Activated T-cell treated with anti-CD3 and anti-CD28 coated beads, Interleukin-2, amount 50 U/mL, for 4 hours (primary cell): ENCODE data around the gene ISG15. TPM values are rescaled to one million over a fixed set of nuclear protein-coding genes. Genes with fewer than 3 reads are reported as not detected.
"Not testable (repeated sequence)": the region's sequence is repeated elsewhere in the genome, so short reads cannot be mapped to it uniquely, and the experiment has no call there.

Experiments used
- ATAC-seq, 2 donors: fragments of 200-7000 bp; cut with Tn5 transposase; one replicate each; pipeline ENCODE4 v1.10.0; 2021
- DNase-seq: peaks from one replicate; pipeline ENCODE4 v3.0.0-alpha.2; 2020
- H3K27me3 Mint-ChIP-seq: one replicate; pipeline ENCODE4 v1.8.0; 2021; ENCODE audit warnings: low read depth, mixed read lengths
- H3K36me3 Mint-ChIP-seq: one replicate; pipeline ENCODE4 v1.8.0; 2022; ENCODE audit warnings: mixed read lengths; ENCODE audit not compliant: insufficient read depth
- H3K4me1 Mint-ChIP-seq: one replicate; pipeline ENCODE4 v1.8.0; 2021; ENCODE audit warnings: low read depth, mixed read lengths
- H3K4me3 Mint-ChIP-seq: one replicate; pipeline ENCODE4 v1.8.0; 2021; ENCODE audit warnings: mild to moderate bottlenecking, moderate library complexity, mixed read lengths
- H3K9me3 Mint-ChIP-seq: one replicate; pipeline ENCODE4 v1.8.0; 2021; ENCODE audit warnings: mixed read lengths
- total RNA-seq, 3 donors: library from RNA; stranded (reverse); gene quantifications; one replicate each; pipeline ENCODE4 v1.2.1, GENCODE V29; 2021

Gene ISG15
- total RNA-seq, 3 donors from 2014 or later = 22.3 to 23.7 (median 22.9) TPM

- H3K4me1 Mint-ChIP-seq = peaks cover 2% of the 10 kb centered on the region
- H3K4me3 Mint-ChIP-seq = no peak overlapping the region
- ATAC-seq (no peak), DNase-seq (peak; percentile 3)
- no peaks in the 10 kb centered on the region for H3K36me3 Mint-ChIP-seq
- no peaks in the 10 kb centered on the region for H3K9me3 Mint-ChIP-seq
- peaks cover 31% of the 10 kb centered on the region for H3K27me3 Mint-ChIP-seq
Observed at GRCh38 chr1:981491-981954, 31.8 kb upstream of the ISG15 start.

DNA sequence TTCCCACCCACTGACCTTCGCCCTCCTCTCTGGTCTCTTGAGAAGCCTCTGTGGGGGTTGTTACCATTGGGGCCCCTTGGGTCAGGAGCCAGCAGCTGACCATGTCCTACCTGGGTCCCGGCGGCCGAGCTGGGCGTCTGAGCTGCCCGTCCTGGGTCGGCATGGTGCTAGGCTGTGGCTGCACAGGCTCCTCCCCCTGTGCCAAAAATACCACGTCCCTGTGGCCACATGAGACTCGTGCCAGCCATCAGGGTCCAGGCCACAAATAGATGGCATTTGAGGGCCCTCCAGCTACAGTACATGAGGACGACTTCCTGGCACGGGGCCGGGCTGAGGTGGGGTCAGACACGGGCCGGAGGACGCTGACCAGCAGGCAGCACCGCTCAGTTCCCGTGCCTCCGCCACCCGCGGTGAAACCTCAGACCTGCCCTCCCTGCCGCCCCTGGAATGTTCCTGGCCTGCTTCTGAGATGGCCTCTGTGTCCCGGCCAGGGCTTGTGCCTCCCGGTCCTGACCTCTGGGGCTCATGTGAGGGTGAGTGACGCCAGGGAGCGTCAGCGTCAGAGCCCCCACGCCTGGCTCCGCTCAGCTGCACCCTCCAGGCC, 31.2 kb upstream of the ISG15 start, which contains the start of gene PERM1:
TSS of gene PERM1 (minus strand) at position 139 of the 604 bp plus-strand sequence. CDS start 1,064 bp downstream, outside the sequence.
- no peaks in the 10 kb centered on the region for H3K36me3 Mint-ChIP-seq
- H3K9me3 Mint-ChIP-seq = no peaks in the 10 kb centered on the region
- ATAC-seq (no peak), DNase-seq (peak; percentile 4)
- H3K4me1 Mint-ChIP-seq = peaks cover 2% of the 10 kb centered on the region
- no peak within 1 kb of the TSS for H3K4me3 Mint-ChIP-seq
- peaks cover 31% of the 10 kb centered on the region for H3K27me3 Mint-ChIP-seq

GRCh38 chr1:982765-983436, 30.4 kb upstream of the ISG15 start:
- DNase-seq = no peak
- H3K4me1 Mint-ChIP-seq = peaks cover 2% of the 10 kb centered on the region
- H3K27me3 Mint-ChIP-seq = peaks cover 35% of the 10 kb centered on the region
- no peak overlapping the region for H3K4me3 Mint-ChIP-seq
- no peaks in the 10 kb centered on the region for H3K9me3 Mint-ChIP-seq
- no peaks in the 10 kb centered on the region for H3K36me3 Mint-ChIP-seq
- no peak for ATAC-seq

- Mint-ChIP-seq H3K9me3 (no peaks in the 10 kb centered on the region), H3K27me3 (peaks cover 36% of the 10 kb centered on the region), H3K4me3 (no peak overlapping the region), H3K4me1 (no peaks in the 10 kb centered on the region), H3K36me3 (no peaks in the 10 kb centered on the region)
- ATAC-seq (peak; percentile 72 to 82), DNase-seq (peak; percentile 65)
Observed at GRCh38 chr1:983798-984475, 29.4 kb upstream of the ISG15 start.

GRCh38 chr1:984476-984814, 28.9 kb upstream of the ISG15 start:
- Mint-ChIP-seq H3K4me3 (no peak overlapping the region), H3K27me3 (peaks cover 41% of the 10 kb centered on the region), H3K9me3 (no peaks in the 10 kb centered on the region), H3K36me3 (no peaks in the 10 kb centered on the region), H3K4me1 (no peaks in the 10 kb centered on the region)
- no peak for DNase-seq
- no peak for ATAC-seq

GRCh38 chr1:985126-985525, 28.2 kb upstream of the ISG15 start:
- H3K4me3 Mint-ChIP-seq = no peak overlapping the region
- no peaks in the 10 kb centered on the region for H3K9me3 Mint-ChIP-seq
- peaks cover 46% of the 10 kb centered on the region for H3K27me3 Mint-ChIP-seq
- H3K4me1 Mint-ChIP-seq = no peaks in the 10 kb centered on the region
- DNase-seq (no peak), ATAC-seq (no peak)
- no peaks in the 10 kb centered on the region for H3K36me3 Mint-ChIP-seq

- not testable (repeated sequence) for H3K4me3 Mint-ChIP-seq, H3K36me3 Mint-ChIP-seq, H3K9me3 Mint-ChIP-seq, H3K4me1 Mint-ChIP-seq, ATAC-seq, DNase-seq
- H3K27me3 Mint-ChIP-seq = peaks cover 43% of the 10 kb centered on the region
Observed at GRCh38 chr1:988061-988460, 25.2 kb upstream of the ISG15 start.

DNA sequence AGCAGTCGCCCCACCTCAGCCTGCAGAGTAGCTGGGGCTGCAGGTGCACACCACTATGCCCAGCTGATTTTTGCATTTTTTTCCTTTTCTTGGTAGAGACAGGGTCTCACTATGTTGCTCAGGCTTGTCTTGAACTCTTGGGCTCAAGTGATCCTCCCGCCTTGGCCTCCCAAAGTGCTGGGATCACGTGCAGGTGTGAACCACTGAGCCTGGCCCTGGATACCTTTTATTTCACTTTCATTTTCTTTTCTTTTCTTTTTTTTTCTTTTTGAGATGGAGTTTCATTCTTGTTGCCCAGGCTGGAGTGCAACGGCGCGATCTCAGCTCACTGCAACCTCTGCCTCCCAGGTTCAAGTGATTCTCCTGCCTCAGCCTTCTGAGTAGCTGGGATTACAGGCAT, 22.0 kb upstream of the ISG15 start:
- not testable (repeated sequence) for DNase-seq, H3K4me3 Mint-ChIP-seq, H3K9me3 Mint-ChIP-seq, H3K36me3 Mint-ChIP-seq, H3K4me1 Mint-ChIP-seq, ATAC-seq
- H3K27me3 Mint-ChIP-seq = peaks cover 31% of the 10 kb centered on the region

DNA sequence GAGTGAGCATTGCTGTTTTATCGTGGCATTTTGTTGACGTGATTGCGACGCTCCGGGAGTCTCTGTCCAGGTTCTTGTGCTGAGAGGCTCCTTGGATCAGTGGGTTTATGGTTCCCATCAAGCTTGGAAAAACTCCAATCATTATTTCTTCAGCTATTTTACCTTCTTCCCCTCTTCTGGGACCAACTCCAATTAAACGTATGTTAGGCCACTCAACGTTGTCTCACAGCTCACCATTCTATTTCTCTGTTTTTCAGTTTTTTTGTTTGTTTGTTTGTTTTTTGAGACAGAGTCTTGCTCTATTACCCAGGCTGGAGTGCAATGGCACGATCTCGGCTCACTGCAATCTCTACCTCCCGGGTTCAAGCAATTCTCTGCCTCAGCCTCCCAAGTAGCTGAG, 21.4 kb upstream of the ISG15 start:
- DNase-seq = no peak
- H3K4me1 Mint-ChIP-seq = peaks cover 6% of the 10 kb centered on the region
- no peaks in the 10 kb centered on the region for H3K36me3 Mint-ChIP-seq
- no peak overlapping the region for H3K4me3 Mint-ChIP-seq
- H3K27me3 Mint-ChIP-seq = peaks cover 30% of the 10 kb centered on the region
- peaks cover 3% of the 10 kb centered on the region for H3K9me3 Mint-ChIP-seq
- no peak for ATAC-seq

GRCh38 chr1:992362-992761, 20.9 kb upstream of the ISG15 start:
- DNase-seq (no peak), ATAC-seq (peak in 1 of 2 donors; percentile 49)
- H3K36me3 Mint-ChIP-seq = no peaks in the 10 kb centered on the region
- H3K27me3 Mint-ChIP-seq = peaks cover 35% of the 10 kb centered on the region
- no peak overlapping the region for H3K4me3 Mint-ChIP-seq
- H3K9me3 Mint-ChIP-seq = peaks cover 3% of the 10 kb centered on the region
- peaks cover 6% of the 10 kb centered on the region for H3K4me1 Mint-ChIP-seq

GRCh38 chr1:993379-993995, 19.8 kb upstream of the ISG15 start:
- H3K9me3 Mint-ChIP-seq = peaks cover 3% of the 10 kb centered on the region
- H3K4me3 Mint-ChIP-seq = no peak overlapping the region
- DNase-seq (no peak), ATAC-seq (no peak)
- peaks cover 33% of the 10 kb centered on the region for H3K27me3 Mint-ChIP-seq
- peaks cover 6% of the 10 kb centered on the region for H3K4me1 Mint-ChIP-seq
- no peaks in the 10 kb centered on the region for H3K36me3 Mint-ChIP-seq

DNA sequence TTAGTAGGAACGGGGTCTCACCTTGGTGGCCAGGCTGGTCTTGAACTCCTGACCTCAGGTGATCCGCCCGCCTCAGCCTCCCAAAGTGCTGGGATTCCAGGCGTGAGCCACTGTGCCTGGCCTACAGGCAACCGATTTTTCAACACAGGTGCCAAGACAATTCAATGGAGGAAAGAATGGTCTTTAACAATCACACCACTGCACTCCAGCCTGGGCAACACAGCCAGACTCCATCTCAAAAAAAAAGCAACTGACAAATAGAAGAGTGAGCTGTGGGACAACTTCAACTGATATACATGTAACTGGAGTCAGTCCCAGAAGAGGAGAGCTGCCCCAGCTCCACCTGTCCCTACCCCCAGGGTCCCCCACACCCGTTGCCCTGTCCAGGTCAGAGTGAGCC, 18.8 kb upstream of the ISG15 start:
- H3K4me1 Mint-ChIP-seq, H3K4me3 Mint-ChIP-seq, H3K9me3 Mint-ChIP-seq, ATAC-seq, H3K36me3 Mint-ChIP-seq, DNase-seq: not testable (repeated sequence)
- peaks cover 24% of the 10 kb centered on the region for H3K27me3 Mint-ChIP-seq

GRCh38 chr1:995665-996633, 17.3 kb upstream of the ISG15 start:
- peaks cover 3% of the 10 kb centered on the region for H3K9me3 Mint-ChIP-seq
- DNase-seq (no peak), ATAC-seq (no peak)
- H3K27me3 Mint-ChIP-seq = peaks cover 22% of the 10 kb centered on the region
- H3K36me3 Mint-ChIP-seq = no peaks in the 10 kb centered on the region
- no peak overlapping the region for H3K4me3 Mint-ChIP-seq
- peaks cover 8% of the 10 kb centered on the region for H3K4me1 Mint-ChIP-seq
